Vagina (tissue), 2 donors: ENCODE results near the gene SOD2. TPM values are rescaled to one million over a fixed set of nuclear protein-coding genes. Genes with fewer than 3 reads are reported as not detected.
"Not testable (repeated sequence)": the region's sequence is repeated elsewhere in the genome, so short reads cannot be mapped to it uniquely, and the experiment has no call there.

ENCODE experiments used
- DNase-seq, 2 donors: peaks; one replicate each; pipeline ENCODE4 v3.0.0-alpha.2; 2017; ENCODE audit errors: extremely low spot score in 2 of 2
- H3K27ac ChIP-seq: fragments of 200-600 bp; sonication (generic); one replicate; pipeline ENCODE4 v1.5.1; 2019
- H3K27me3 ChIP-seq: fragments of 200-600 bp; sonication (generic); one replicate; pipeline ENCODE4 v1.5.1; 2019
- H3K36me3 ChIP-seq, 2 donors: fragments of 200-600 bp; sonication (generic); one replicate each; pipeline ENCODE4 v1.5.1; 2017 to 2019
- H3K4me1 ChIP-seq: fragments of 200-600 bp; sonication (generic); one replicate; pipeline ENCODE4 v1.5.1; 2019
- H3K4me3 ChIP-seq, 2 donors: fragments of 200-600 bp; sonication (generic); 1 replicate in 1 of 2; 2 replicates in 1 of 2; pipeline ENCODE4 v1.5.1; 2016 to 2019
- H3K9me3 ChIP-seq: fragments of 200-600 bp; sonication (generic); one replicate; pipeline ENCODE4 v1.5.1; 2019
- CTCF ChIP-seq, 3 experiments: fragments of 450-650 bp in 2 of 3; fragments of 200-600 bp in 1 of 3; sonication (generic) in 1 of 3; IDR thresholded peaks; one replicate each; pipeline ENCODE4 v1.5.1; 2017 to 2019; ENCODE audit warnings: antibody characterized with exemption in 3 of 3, mild to moderate bottlenecking in 2 of 3, moderate library complexity in 2 of 3
- POLR2A ChIP-seq, 2 donors: fragments of 450-650 bp; IDR thresholded peaks; one replicate each; pipeline ENCODE4 v1.6.1; 2017; ENCODE audit warnings: antibody characterized with exemption in 2 of 2, mild to moderate bottlenecking in 2 of 2, moderate library complexity in 2 of 2
- POLR2AphosphoS5 ChIP-seq, 2 donors: sonication (generic); formaldehyde crosslinking; IDR thresholded peaks; one replicate each; pipeline ENCODE4 v1.9.0; 2017; ENCODE audit warnings: antibody characterized with exemption in 2 of 2, mild to moderate bottlenecking in 2 of 2, low read depth in 1 of 2; ENCODE audit not compliant: insufficient read depth in 1 of 2
- intact Hi-C: fragments of 100-400 bp; cut with DNase I; formaldehyde crosslinking; loops from one replicate; pipeline ENCODE4 v1.15.1; 2023
- total RNA-seq: library from RNA; depleted of rRNA; stranded (reverse); fragments of >200 nt; gene quantifications from one replicate; pipeline ENCODE4 v1.2.3, GENCODE V29; 2016

SOD2 gene
- total RNA-seq, 1 donor from 2014 or later: 597 TPM

- TF ChIP-seq POLR2AphosphoS5 (IDR thresholded peaks at IDR 0.05; ENCODE audit: insufficient read depth in 1 of 2, low read depth in 1 of 2) (no peak), CTCF (IDR thresholded peaks at IDR 0.05) (no peak), POLR2A (IDR thresholded peaks at IDR 0.05) (no peak)
- Histone ChIP-seq H3K4me1 (peaks cover 31% of the 10 kb centered on the region), H3K36me3 (no peaks in the 10 kb centered on the region), H3K4me3 (no peak overlapping the region), H3K27ac (peak overlapping the region; percentile 87), H3K9me3 (no peaks in the 10 kb centered on the region), H3K27me3 (no peaks in the 10 kb centered on the region)
- DNase-seq: no peak
- intact Hi-C loops: loop anchor here (2.0 kb wide), 1 partner anchor 15 kb away; no protein-coding TSS in a partner anchor
Observed at GRCh38 chr6:159715605-159716004, 22.6 kb upstream of the SOD2 start.

- Histone ChIP-seq H3K27ac (peak overlapping the region; percentile 87), H3K9me3 (no peaks in the 10 kb centered on the region), H3K4me1 (peaks cover 31% of the 10 kb centered on the region), H3K36me3 (no peaks in the 10 kb centered on the region), H3K4me3 (no peak overlapping the region), H3K27me3 (no peaks in the 10 kb centered on the region)
- DNase-seq: no peak
- TF ChIP-seq POLR2AphosphoS5 (IDR thresholded peaks at IDR 0.05; ENCODE audit: insufficient read depth in 1 of 2, low read depth in 1 of 2): no peak
- TF ChIP-seq POLR2A (IDR thresholded peaks at IDR 0.05): no peak
- intact Hi-C loops: no loop called here
Observed at GRCh38 chr6:159715166-159715565, 22.1 kb upstream of the SOD2 start.

GRCh38 chr6:159714404-159714803 is 21.4 kb upstream of the SOD2 start:
- H3K4me3 ChIP-seq: no peak overlapping the region
- intact Hi-C loops: no loop called here
- no peak for DNase-seq
- no peaks in the 10 kb centered on the region for H3K9me3 ChIP-seq
- no peak for TF ChIP-seq POLR2AphosphoS5 (IDR thresholded peaks at IDR 0.05; ENCODE audit: insufficient read depth in 1 of 2, low read depth in 1 of 2)
- no peak for TF ChIP-seq POLR2A (IDR thresholded peaks at IDR 0.05)
- TF ChIP-seq CTCF (IDR thresholded peaks at IDR 0.05): no peak
- H3K4me1 ChIP-seq: peaks cover 31% of the 10 kb centered on the region
- peak overlapping the region; percentile 87 for H3K27ac ChIP-seq
- H3K27me3 ChIP-seq: no peaks in the 10 kb centered on the region
- H3K36me3 ChIP-seq: no peaks in the 10 kb centered on the region

- Histone ChIP-seq H3K27ac (peak overlapping the region; percentile 87), H3K4me3 (no peak overlapping the region), H3K9me3 (no peaks in the 10 kb centered on the region), H3K36me3 (no peaks in the 10 kb centered on the region), H3K4me1 (peaks cover 31% of the 10 kb centered on the region), H3K27me3 (no peaks in the 10 kb centered on the region)
- no peak for TF ChIP-seq POLR2AphosphoS5 (IDR thresholded peaks at IDR 0.05; ENCODE audit: insufficient read depth in 1 of 2, low read depth in 1 of 2)
- no peak for TF ChIP-seq POLR2A (IDR thresholded peaks at IDR 0.05)
- no peak for TF ChIP-seq CTCF (IDR thresholded peaks at IDR 0.05)
- intact Hi-C loops: no loop called here
- DNase-seq: no peak
Observed at GRCh38 chr6:159713984-159714383, 20.9 kb upstream of the SOD2 start.

- H3K36me3 ChIP-seq, H3K27ac ChIP-seq, H3K27me3 ChIP-seq, intact Hi-C loops, H3K9me3 ChIP-seq, DNase-seq, H3K4me3 ChIP-seq: not testable (repeated sequence)
- H3K4me1 ChIP-seq: peaks cover 30% of the 10 kb centered on the region
Observed at GRCh38 chr6:159712389-159712788, 19.3 kb upstream of the SOD2 start.

- intact Hi-C loops, H3K36me3 ChIP-seq, H3K27ac ChIP-seq, H3K27me3 ChIP-seq, H3K9me3 ChIP-seq, DNase-seq, H3K4me3 ChIP-seq: not testable (repeated sequence)
- peaks cover 15% of the 10 kb centered on the region for H3K4me1 ChIP-seq
Observed at GRCh38 chr6:159710603-159711002, 17.6 kb upstream of the SOD2 start.
